Measurements from ENCODE around the gene IL36A. TPM values are rescaled to one million over a fixed set of nuclear protein-coding genes. Genes with fewer than 3 reads are reported as not detected.

IL36A gene
- total RNA-seq, 3 donors from 2014 or later: not detected

DNA sequence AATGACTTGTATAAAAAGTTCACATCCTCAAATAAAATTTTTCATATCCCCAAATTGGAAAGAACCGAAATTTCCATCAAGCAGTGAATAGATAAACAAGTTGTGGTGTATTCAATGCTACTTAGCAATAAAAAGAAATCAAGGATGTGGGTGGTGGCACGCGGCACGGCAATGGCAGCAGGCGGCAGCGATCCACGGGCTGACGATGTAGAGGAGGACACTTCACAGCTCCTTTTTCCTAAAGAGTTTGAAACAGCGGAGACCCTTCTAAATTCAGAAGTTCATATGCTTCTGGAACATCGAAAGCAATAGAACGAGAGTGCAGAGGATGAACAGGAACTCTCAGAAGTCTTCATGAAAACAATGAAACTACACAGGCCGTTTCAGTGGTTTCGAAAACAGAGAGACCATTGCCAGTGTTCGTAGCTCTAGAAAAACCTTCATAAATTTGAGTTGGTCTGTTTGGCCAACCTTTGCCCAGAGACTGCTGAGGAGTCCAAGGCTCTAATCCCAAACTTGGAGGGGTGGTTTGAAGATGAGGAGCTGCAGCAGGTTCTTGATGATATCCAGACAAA is 9.8 kb upstream of the IL36A start:
- no peak overlapping the region for H3K4me3 ChIP-seq
- no peaks in the 10 kb centered on the region for H3K36me3 ChIP-seq (ENCODE audit: low read depth)
- TF ChIP-seq, protein P1, sequence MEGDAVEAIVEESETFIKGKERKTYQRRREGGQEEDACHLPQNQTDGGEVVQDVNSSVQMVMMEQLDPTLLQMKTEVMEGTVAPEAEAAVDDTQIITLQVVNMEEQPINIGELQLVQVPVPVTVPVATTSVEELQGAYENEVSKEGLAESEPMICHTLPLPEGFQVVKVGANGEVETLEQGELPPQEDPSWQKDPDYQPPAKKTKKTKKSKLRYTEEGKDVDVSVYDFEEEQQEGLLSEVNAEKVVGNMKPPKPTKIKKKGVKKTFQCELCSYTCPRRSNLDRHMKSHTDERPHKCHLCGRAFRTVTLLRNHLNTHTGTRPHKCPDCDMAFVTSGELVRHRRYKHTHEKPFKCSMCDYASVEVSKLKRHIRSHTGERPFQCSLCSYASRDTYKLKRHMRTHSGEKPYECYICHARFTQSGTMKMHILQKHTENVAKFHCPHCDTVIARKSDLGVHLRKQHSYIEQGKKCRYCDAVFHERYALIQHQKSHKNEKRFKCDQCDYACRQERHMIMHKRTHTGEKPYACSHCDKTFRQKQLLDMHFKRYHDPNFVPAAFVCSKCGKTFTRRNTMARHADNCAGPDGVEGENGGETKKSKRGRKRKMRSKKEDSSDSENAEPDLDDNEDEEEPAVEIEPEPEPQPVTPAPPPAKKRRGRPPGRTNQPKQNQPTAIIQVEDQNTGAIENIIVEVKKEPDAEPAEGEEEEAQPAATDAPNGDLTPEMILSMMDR (IDR thresholded peaks at IDR 0.05): no peak
- DNase-seq (no peak), ATAC-seq (no peak)
- no peaks in the 10 kb centered on the region for H3K4me1 ChIP-seq (ENCODE audit: low read depth)
- intact Hi-C loops (cut with DNase I, micrococcal nuclease): no loop called here
- peaks cover 16% of the 10 kb centered on the region for H3K9me3 ChIP-seq

- ATAC-seq (peak; percentile 52), DNase-seq (peak; percentile 17 to 43 (median 24))
- Histone ChIP-seq H3K9me3 (peaks cover 22% of the 10 kb centered on the region), H3K4me1 (ENCODE audit: low read depth) (no peaks in the 10 kb centered on the region), H3K4me3 (no peak overlapping the region), H3K36me3 (ENCODE audit: low read depth) (no peaks in the 10 kb centered on the region)
- intact Hi-C loops (cut with DNase I, micrococcal nuclease): no loop called here
- TF ChIP-seq, protein P1 (IDR thresholded peaks at IDR 0.05): no peak
These were observed 8.6 kb upstream of the IL36A start for GRCh38 chr2:112996635-112997034.

GRCh38 chr2:112997151-112997550 is 8.1 kb upstream of the IL36A start:
- Histone ChIP-seq H3K4me1 (ENCODE audit: low read depth) (no peaks in the 10 kb centered on the region), H3K9me3 (peaks cover 19% of the 10 kb centered on the region), H3K4me3 (no peak overlapping the region), H3K36me3 (ENCODE audit: low read depth) (no peaks in the 10 kb centered on the region)
- TF ChIP-seq, protein P1 (IDR thresholded peaks at IDR 0.05): no peak
- DNase-seq (no peak), ATAC-seq (no peak)
- intact Hi-C loops (cut with DNase I, micrococcal nuclease): no loop called here

DNA sequence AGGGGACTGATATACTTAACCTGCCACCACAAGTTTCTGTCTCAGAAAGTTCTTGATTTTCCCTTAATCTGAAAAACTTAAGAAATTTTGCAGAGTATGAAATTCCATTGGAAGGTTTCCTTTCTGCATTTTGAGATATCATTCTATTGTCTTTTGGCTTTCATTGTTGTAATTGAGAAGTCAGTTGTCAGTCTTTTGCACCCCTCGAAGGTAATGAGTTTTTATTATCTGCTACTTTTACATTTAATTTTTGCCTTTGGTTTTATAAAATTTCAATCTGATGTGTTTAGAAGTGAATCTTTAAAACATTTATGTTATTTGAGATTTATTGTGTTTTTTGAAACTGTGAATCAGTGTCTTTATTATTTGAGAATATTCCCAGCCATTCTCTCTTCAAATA is 4.8 kb upstream of the IL36A start:
- TF ChIP-seq, protein P1 (IDR thresholded peaks at IDR 0.05): no peak
- no peaks in the 10 kb centered on the region for H3K36me3 ChIP-seq (ENCODE audit: low read depth)
- ATAC-seq (no peak), DNase-seq (no peak)
- H3K4me3 ChIP-seq: no peak overlapping the region
- peaks cover 13% of the 10 kb centered on the region for H3K9me3 ChIP-seq
- no peaks in the 10 kb centered on the region for H3K4me1 ChIP-seq (ENCODE audit: low read depth)
- intact Hi-C loops (cut with DNase I, micrococcal nuclease): no loop called here

DNA sequence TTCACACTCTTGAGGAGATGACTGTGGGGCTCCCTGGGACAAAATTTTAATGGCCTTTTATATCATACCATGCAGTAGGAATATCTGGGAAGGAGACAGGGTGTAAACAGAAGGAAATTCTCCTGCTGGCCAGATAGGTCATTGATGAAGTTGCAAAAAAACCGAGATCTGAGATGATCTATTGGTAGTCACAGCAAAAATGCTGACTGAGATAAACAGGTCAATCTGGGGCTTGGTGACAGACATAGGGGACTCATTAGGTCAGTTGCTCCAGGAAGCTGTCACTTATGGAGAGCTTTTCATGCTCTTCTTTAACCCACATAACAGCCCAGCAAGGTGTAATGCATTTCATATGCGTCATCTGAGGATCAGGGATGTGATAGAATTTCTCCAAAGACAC is 2.6 kb upstream of the IL36A start:
- Histone ChIP-seq H3K9me3 (peaks cover 13% of the 10 kb centered on the region), H3K36me3 (ENCODE audit: low read depth) (no peaks in the 10 kb centered on the region), H3K4me1 (ENCODE audit: low read depth) (no peaks in the 10 kb centered on the region), H3K4me3 (no peak overlapping the region)
- no peak for DNase-seq
- intact Hi-C loops (cut with DNase I, micrococcal nuclease): no loop called here
- TF ChIP-seq, protein P1 (IDR thresholded peaks at IDR 0.05): no peak
- ATAC-seq: no peak

- no peaks in the 10 kb centered on the region for H3K9me3 ChIP-seq
- H3K36me3 ChIP-seq (ENCODE audit: low read depth): no peaks in the 10 kb centered on the region
- H3K4me3 ChIP-seq: no peak overlapping the region
- intact Hi-C loops (cut with DNase I, micrococcal nuclease): no loop called here
- no peak for DNase-seq
- no peak for ATAC-seq
- H3K4me1 ChIP-seq (ENCODE audit: low read depth): no peaks in the 10 kb centered on the region
- TF ChIP-seq, protein P1 (IDR thresholded peaks at IDR 0.05): no peak
These were observed 2.0 kb downstream of the IL36A start for GRCh38 chr2:113007250-113007649.
